IMR-90 (cell line): ENCODE measurements around the gene TEX11. TPM values are rescaled to one million over a fixed set of nuclear protein-coding genes. Genes with fewer than 3 reads are reported as not detected.

Source experiments
- ATAC-seq: fragments of 200-7000 bp; cut with Tn5 transposase; 2 replicates; pipeline ENCODE4 v1.9.1; 2020; ENCODE audit warnings: low read depth, mild to moderate bottlenecking, moderate library complexity
- BruUV-seq: library from RNA; stranded (reverse); fragments of 400-500 nt; replicated peaks from 2 replicates; lab custom pipeline; 2021; lab: Mats Ljungman, UMichigan
- CTCF ChIA-PET: fragments of 300-600 bp; formaldehyde crosslinking; extraction: SDS; loops from one replicate; lab custom pipeline; 2021; ENCODE audit warnings: antibody characterized with exemption; lab: Yijun Ruan, JAX
- POLR2A ChIA-PET: fragments of 300-600 bp; sonication (Branson Sonifier 250); formaldehyde crosslinking; loops from one replicate; lab custom pipeline; 2022; ENCODE audit warnings: antibody characterized with exemption; ENCODE audit not compliant: unreplicated experiment; lab: Charles Lee
- DNase-seq: peaks from one replicate; pipeline ENCODE4 v3.0.0; 2013
- H2AFZ ChIP-seq: replicated peaks from 2 replicates; pipeline ENCODE3; 2013; ENCODE audit warnings: low read length, mild to moderate bottlenecking; ENCODE audit not compliant: poor library complexity
- H2AK5ac ChIP-seq: 2 replicates; pipeline ENCODE4 v1.6.1; 2013; ENCODE audit warnings: low read depth, low read length, inconsistent platforms
- H2AK9ac ChIP-seq: replicated peaks from 2 replicates; pipeline ENCODE3; 2013; ENCODE audit warnings: mild to moderate bottlenecking, low read depth, low read length, moderate library complexity; ENCODE audit not compliant: poor library complexity
- H2BK120ac ChIP-seq: 2 replicates; pipeline ENCODE4 v1.6.1; 2013; ENCODE audit warnings: low read depth, low read length, inconsistent platforms
- H2BK15ac ChIP-seq: 3 replicates; pipeline ENCODE4 v1.6.1; 2013; ENCODE audit warnings: low read depth, low read length, inconsistent platforms
- H2BK20ac ChIP-seq: 2 replicates; pipeline ENCODE4 v1.6.1; 2013; ENCODE audit warnings: low read depth, mild to moderate bottlenecking, inconsistent platforms, low read length, moderate library complexity
- H2BK5ac ChIP-seq: 2 replicates; pipeline ENCODE4 v1.6.1; 2013; ENCODE audit warnings: mild to moderate bottlenecking, low read depth, low read length, inconsistent platforms; ENCODE audit not compliant: poor library complexity, severe bottlenecking
- H3K14ac ChIP-seq: replicated peaks from 2 replicates; pipeline ENCODE4 v1.6.1; 2013; ENCODE audit warnings: low read depth, low read length, inconsistent platforms
- H3K18ac ChIP-seq: 2 replicates; pipeline ENCODE4 v1.6.1; 2013; ENCODE audit warnings: low read depth, low read length, control low read depth
- H3K23ac ChIP-seq: 2 replicates; pipeline ENCODE4 v1.6.1; 2013; ENCODE audit warnings: low read depth, low read length, inconsistent platforms
- H3K27ac ChIP-seq: 2 replicates; pipeline ENCODE4 v1.5.1; 2013; ENCODE audit warnings: mild to moderate bottlenecking, control low read depth, low read length; ENCODE audit not compliant: insufficient read depth
- H3K27me3 ChIP-seq: 2 replicates; pipeline ENCODE4 v1.6.1; 2013; ENCODE audit warnings: low read length; ENCODE audit not compliant: control insufficient read depth, insufficient read depth
- H3K36me3 ChIP-seq: 2 replicates; pipeline ENCODE4 v1.6.1; 2013; ENCODE audit warnings: low read length, mixed read lengths; ENCODE audit not compliant: control insufficient read depth, insufficient read depth
- H3K4ac ChIP-seq: 2 replicates; pipeline ENCODE4 v1.6.1; 2013; ENCODE audit warnings: low read depth, low read length, inconsistent platforms
- H3K4me1 ChIP-seq: 2 replicates; pipeline ENCODE4 v1.6.1; 2013; ENCODE audit warnings: low read length, mixed read lengths; ENCODE audit not compliant: control insufficient read depth, insufficient read depth
- H3K4me2 ChIP-seq: 2 replicates; pipeline ENCODE4 v1.6.1; 2013; ENCODE audit warnings: low read depth, mild to moderate bottlenecking, control low read depth, low read length, moderate library complexity
- H3K4me3 ChIP-seq: 2 replicates; pipeline ENCODE4 v1.5.1; 2013; ENCODE audit warnings: low read depth, mild to moderate bottlenecking, control low read depth, low read length, moderate library complexity; ENCODE audit not compliant: insufficient read depth
- H3K56ac ChIP-seq: 2 replicates; pipeline ENCODE4 v1.6.1; 2013; ENCODE audit warnings: low read length, inconsistent platforms; ENCODE audit not compliant: insufficient read depth; ENCODE audit errors: extremely low read depth
- H3K79me1 ChIP-seq, 2 experiments: 2 replicates each; pipeline ENCODE4 v1.6.1; 2013; ENCODE audit warnings: low read length in 2 of 2, inconsistent platforms in 1 of 2, low read depth in 1 of 2
- H3K9ac ChIP-seq: 2 replicates; pipeline ENCODE4 v1.6.1; 2013; ENCODE audit warnings: low read depth, low read length, control low read depth
- H3K9me1 ChIP-seq: 2 replicates; pipeline ENCODE4 v1.6.1; 2013; ENCODE audit warnings: low read length, inconsistent platforms; ENCODE audit not compliant: insufficient read depth
- H3K9me3 ChIP-seq: 2 replicates; pipeline ENCODE4 v1.6.1; 2013; ENCODE audit warnings: low read length; ENCODE audit not compliant: control insufficient read depth, insufficient read depth
- H4K20me1 ChIP-seq: 2 replicates; pipeline ENCODE4 v1.6.1; 2013; ENCODE audit warnings: low read length, inconsistent platforms; ENCODE audit not compliant: insufficient read depth
- H4K5ac ChIP-seq: 2 replicates; pipeline ENCODE4 v1.6.1; 2013; ENCODE audit warnings: mild to moderate bottlenecking, low read depth, low read length, control low read depth
- H4K8ac ChIP-seq, 2 experiments: 2 replicates each; pipeline ENCODE4 v1.6.1; 2013; ENCODE audit warnings: low read depth in 2 of 2, low read length in 2 of 2, control low read depth in 1 of 2, inconsistent platforms in 1 of 2
- H4K91ac ChIP-seq: 2 replicates; pipeline ENCODE4 v1.6.1; 2013; ENCODE audit warnings: low read depth, low read length, inconsistent platforms; ENCODE audit not compliant: insufficient read depth
- CEBPB ChIP-seq: IDR thresholded peaks from 2 replicates; pipeline ENCODE4 v1.6.1; 2012; ENCODE audit warnings: low read depth, low read length, improper control_type of control experiment
- CHD1 ChIP-seq: IDR thresholded peaks from 2 replicates; pipeline ENCODE4 v1.6.1; 2012; ENCODE audit warnings: low read depth, low read length, improper control_type of control experiment
- NFE2L2 ChIP-seq: fragments of 150-350 bp; IDR thresholded peaks from 2 replicates; pipeline ENCODE4 v1.6.1; 2016; ENCODE audit warnings: low read depth, mild to moderate bottlenecking, low read length
- POLR2A ChIP-seq: IDR thresholded peaks from 2 replicates; pipeline ENCODE4 v1.6.1; 2012; ENCODE audit warnings: mild to moderate bottlenecking, low read depth, low read length
- RCOR1 ChIP-seq: IDR thresholded peaks from 2 replicates; pipeline ENCODE4 v1.6.1; 2012; ENCODE audit warnings: mild to moderate bottlenecking, low read length, improper control_type of control experiment; ENCODE audit not compliant: insufficient replicate concordance
- RFX5 ChIP-seq: IDR thresholded peaks from 2 replicates; pipeline ENCODE4 v1.8.0; 2012; ENCODE audit warnings: low read depth, mild to moderate bottlenecking, low read length, moderate library complexity
- SMC3 ChIP-seq: fragments of 150-350 bp; IDR thresholded peaks from 2 replicates; pipeline ENCODE4 v1.6.1; 2016; ENCODE audit warnings: low read depth, mild to moderate bottlenecking, antibody characterized with exemption, low read length, moderate library complexity
- WGBS, 2 experiments: methylation state at CpG; one replicate each; pipeline versions ENCODE4 v1.1.5 to v1.1.7; 2013; ENCODE audit warnings: missing lambda C conversion rate in 2 of 2; ENCODE audit not compliant: insufficient read length in 1 of 2; ENCODE audit errors: extremely low coverage in 2 of 2; 5-methylcytosine and 5-hydroxymethylcytosine counted together
- dilution Hi-C: fragments of 300-500 bp; cut with HindIII; formaldehyde crosslinking; loops from one replicate; pipeline ENCODE4 v1.14.3; 2018; ENCODE audit warnings: low sequenced_read_pairs; ENCODE audit not compliant: unreplicated experiment
- in situ Hi-C: fragments of 300-500 bp; cut with MboI; formaldehyde crosslinking; loops from 3 replicates; pipeline ENCODE4 v1.14.3; 2019; ENCODE audit warnings: low sequenced_read_pairs, inconsistent platforms, mixed read lengths
- intact Hi-C: fragments of 100-400 bp; cut with micrococcal nuclease; formaldehyde crosslinking; loops from 2 replicates; pipeline ENCODE4 v1.10.0; 2022
- polyA plus RNA-seq, 3 experiments: library from polyadenylated mRNA; depleted of rRNA; stranded (reverse); fragments of >200 nt; gene quantifications; 2 replicates each; pipeline ENCODE4 v1.2.3, GENCODE V29; 2012; ENCODE audit warnings: low replicate concordance in 1 of 3
- total RNA-seq: library from RNA; depleted of rRNA; stranded (reverse); fragments of >200 nt; gene quantifications from 2 replicates; pipeline ENCODE4 v1.2.3, GENCODE V29; 2012
- TF ChIP-seq, protein P1 (sequence below): fragments of 150-350 bp; IDR thresholded peaks from 2 replicates; pipeline ENCODE4 v1.6.1; 2016; ENCODE audit warnings: low read depth, mild to moderate bottlenecking, low read length, moderate library complexity, borderline replicate concordance
- TF ChIP-seq, protein P2 (sequence below): conservative IDR thresholded peaks from 2 replicates; pipeline ENCODE4 v1.5.1; 2012; ENCODE audit warnings: mild to moderate bottlenecking, low read depth, low read length, improper control_type of control experiment

Gene TEX11
- total and polyA plus RNA-seq, 2 of the 4 experiments (the other 2 are of a cell fraction): not detected

DNA sequence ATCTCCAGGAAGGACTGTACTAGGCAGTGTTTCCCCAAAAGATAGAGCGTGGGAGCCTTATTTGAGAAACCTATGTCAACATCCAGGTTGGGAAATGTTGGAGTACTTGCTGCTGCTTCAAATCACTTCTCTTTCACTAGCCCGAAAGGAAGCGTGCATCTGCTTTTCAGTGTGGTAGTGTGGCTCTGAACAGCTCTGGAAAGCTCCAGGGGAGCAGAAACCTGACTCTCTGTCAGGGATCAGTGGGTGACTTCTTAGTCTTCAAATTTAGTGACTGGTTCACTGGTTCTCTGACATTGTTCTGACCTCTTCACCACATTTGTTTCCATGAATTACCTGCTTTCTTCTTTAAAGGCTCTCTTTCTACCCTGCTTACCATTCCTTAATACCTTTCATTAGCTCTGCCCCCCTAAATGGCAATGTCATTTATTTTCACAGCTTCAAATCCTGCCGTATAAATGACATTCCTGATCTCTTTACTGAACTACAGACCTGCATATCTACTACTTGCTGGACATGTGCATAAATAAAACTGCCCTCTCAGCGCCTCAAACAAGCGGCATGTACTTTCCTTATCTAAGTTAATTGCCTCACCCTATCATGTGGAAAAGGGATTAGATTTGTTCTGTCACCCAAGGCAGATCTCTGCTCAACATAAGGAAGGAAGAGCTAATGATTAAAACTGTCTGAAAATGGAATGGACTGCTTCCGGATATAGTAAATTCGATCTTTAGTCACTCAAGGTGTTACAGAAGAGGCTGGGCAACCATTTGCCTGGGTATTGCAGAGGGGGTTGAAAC lies 426.8 kb downstream of the TEX11 start (continued):
- no peak for TF ChIP-seq CEBPB

DNA sequence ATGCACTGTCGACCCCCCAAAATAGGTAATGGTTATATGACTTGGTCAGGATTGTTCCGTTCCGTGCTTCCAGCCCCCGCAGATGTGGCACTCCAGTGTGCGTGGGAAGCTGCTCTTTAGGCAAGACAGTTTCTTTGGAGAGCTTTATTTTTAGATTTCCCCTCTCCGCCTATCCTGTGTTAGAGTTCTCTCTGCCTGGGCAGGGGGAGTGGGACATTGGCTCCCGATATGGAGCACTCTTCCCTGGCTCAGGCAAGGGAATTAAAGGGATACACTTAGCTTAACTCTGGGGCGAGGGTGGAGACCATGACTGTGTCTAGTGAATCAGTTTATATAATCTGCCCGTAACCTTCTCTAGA lies 427.9 kb downstream of the TEX11 start:
- H3K79me1 ChIP-seq: peaks cover 0 to 34% of the 10 kb centered on the region in 2 experiments
- H2BK20ac ChIP-seq: no peak overlapping the region
- no peak for DNase-seq
- no peak overlapping the region for H2AFZ ChIP-seq
- no peak overlapping the region for H3K56ac ChIP-seq
- H3K18ac ChIP-seq: no peak overlapping the region
- H4K91ac ChIP-seq: no peak overlapping the region
- dilution Hi-C loops (no loop called here), in situ Hi-C loops (no loop called here), intact Hi-C loops (no loop called here)
- H3K4me3 ChIP-seq: no peak overlapping the region
- H2AK9ac ChIP-seq: no peak overlapping the region
- H3K4me1 ChIP-seq: peaks cover 22% of the 10 kb centered on the region
- no CpG with 5 or more reads among the region's 9 CpGs for WGBS, 2 experiments
- POLR2A ChIA-PET: no interaction called here
- no peak overlapping the region for H3K9ac ChIP-seq
- H3K27me3 ChIP-seq: no peaks in the 10 kb centered on the region; the same call in 1 of the 2 replicates
- TF ChIP-seq RCOR1 (no peak), NFE2L2 (no peak), POLR2A (no peak), RFX5 (no peak), CEBPB (no peak), SMC3 (no peak), CHD1 (no peak)
- TF ChIP-seq, protein P1, sequence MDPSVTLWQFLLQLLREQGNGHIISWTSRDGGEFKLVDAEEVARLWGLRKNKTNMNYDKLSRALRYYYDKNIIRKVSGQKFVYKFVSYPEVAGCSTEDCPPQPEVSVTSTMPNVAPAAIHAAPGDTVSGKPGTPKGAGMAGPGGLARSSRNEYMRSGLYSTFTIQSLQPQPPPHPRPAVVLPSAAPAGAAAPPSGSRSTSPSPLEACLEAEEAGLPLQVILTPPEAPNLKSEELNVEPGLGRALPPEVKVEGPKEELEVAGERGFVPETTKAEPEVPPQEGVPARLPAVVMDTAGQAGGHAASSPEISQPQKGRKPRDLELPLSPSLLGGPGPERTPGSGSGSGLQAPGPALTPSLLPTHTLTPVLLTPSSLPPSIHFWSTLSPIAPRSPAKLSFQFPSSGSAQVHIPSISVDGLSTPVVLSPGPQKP: no peak
- TF ChIP-seq, protein P2, sequence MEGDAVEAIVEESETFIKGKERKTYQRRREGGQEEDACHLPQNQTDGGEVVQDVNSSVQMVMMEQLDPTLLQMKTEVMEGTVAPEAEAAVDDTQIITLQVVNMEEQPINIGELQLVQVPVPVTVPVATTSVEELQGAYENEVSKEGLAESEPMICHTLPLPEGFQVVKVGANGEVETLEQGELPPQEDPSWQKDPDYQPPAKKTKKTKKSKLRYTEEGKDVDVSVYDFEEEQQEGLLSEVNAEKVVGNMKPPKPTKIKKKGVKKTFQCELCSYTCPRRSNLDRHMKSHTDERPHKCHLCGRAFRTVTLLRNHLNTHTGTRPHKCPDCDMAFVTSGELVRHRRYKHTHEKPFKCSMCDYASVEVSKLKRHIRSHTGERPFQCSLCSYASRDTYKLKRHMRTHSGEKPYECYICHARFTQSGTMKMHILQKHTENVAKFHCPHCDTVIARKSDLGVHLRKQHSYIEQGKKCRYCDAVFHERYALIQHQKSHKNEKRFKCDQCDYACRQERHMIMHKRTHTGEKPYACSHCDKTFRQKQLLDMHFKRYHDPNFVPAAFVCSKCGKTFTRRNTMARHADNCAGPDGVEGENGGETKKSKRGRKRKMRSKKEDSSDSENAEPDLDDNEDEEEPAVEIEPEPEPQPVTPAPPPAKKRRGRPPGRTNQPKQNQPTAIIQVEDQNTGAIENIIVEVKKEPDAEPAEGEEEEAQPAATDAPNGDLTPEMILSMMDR: no peak
- no peak for ATAC-seq
- H2BK5ac ChIP-seq: no peak overlapping the region
- peaks cover 12% of the 10 kb centered on the region for H3K9me1 ChIP-seq
- peaks cover 4% of the 10 kb centered on the region; the same call in 1 of the 2 replicates for H3K36me3 ChIP-seq
- H4K8ac ChIP-seq: no peak overlapping the region
- CTCF ChIA-PET: interaction anchor here (0.7 kb wide), 1 partner anchor 69 kb away, joined by 3 read pairs; no protein-coding TSS in a partner anchor
- H3K23ac ChIP-seq: no peak overlapping the region
- H2BK15ac ChIP-seq: no peak overlapping the region
- H2BK120ac ChIP-seq: no peak overlapping the region
- no peak overlapping the region for H3K27ac ChIP-seq
- H3K4me2 ChIP-seq: no peak overlapping the region
- no peak overlapping the region for H4K5ac ChIP-seq
- H3K4ac ChIP-seq: no peak overlapping the region
- no peaks in the 10 kb centered on the region for H3K9me3 ChIP-seq
- no peak overlapping the region for H3K14ac ChIP-seq
- no peak overlapping the region for H2AK5ac ChIP-seq
- BruUV-seq: no TSS peak
- H4K20me1 ChIP-seq: no peaks in the 10 kb centered on the region
